ENCODE results near the gene KIF6.
A peak's percentile ranks its signal among the peaks of the same experiment; 100 is the strongest.

Gene KIF6

DNA sequence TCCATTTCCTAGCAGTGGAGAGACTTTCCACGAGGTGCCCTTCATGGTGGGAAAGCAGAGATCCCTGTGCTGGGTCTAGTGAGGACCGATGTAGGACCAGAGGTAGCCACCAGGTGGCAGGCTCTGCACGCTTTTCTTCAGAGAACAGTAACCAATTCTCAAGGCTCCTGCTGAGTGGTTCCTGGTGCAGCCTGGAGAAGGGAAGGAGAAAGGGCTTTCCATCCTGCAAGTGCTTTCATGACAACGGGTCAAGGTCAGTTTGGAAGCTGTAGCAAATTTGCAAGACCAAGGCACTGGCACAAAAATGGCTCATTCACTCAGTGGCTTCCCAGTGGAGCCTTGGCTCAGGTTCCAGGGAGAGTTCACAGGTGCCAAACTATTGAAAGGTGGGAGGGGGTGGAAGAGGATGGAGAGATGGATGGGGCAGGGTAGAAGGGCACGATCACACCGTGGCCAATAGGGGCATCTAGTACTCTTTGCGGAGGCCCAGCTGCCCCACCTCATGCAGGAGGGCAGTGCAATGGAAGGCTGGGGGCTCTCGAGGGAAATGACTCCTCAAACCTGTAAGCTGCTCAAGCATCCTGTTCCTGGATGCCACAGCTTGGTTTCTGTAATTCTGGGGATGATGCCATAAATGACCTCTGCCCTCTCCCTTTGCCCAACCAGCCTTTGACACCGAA, 377.2 kb downstream of the KIF6 start:
- TF ChIP-seq, protein P1, sequence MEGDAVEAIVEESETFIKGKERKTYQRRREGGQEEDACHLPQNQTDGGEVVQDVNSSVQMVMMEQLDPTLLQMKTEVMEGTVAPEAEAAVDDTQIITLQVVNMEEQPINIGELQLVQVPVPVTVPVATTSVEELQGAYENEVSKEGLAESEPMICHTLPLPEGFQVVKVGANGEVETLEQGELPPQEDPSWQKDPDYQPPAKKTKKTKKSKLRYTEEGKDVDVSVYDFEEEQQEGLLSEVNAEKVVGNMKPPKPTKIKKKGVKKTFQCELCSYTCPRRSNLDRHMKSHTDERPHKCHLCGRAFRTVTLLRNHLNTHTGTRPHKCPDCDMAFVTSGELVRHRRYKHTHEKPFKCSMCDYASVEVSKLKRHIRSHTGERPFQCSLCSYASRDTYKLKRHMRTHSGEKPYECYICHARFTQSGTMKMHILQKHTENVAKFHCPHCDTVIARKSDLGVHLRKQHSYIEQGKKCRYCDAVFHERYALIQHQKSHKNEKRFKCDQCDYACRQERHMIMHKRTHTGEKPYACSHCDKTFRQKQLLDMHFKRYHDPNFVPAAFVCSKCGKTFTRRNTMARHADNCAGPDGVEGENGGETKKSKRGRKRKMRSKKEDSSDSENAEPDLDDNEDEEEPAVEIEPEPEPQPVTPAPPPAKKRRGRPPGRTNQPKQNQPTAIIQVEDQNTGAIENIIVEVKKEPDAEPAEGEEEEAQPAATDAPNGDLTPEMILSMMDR (IDR thresholded peaks at IDR 0.05; ENCODE audit: low read depth, low read length) = peak; percentile 94
- no peak overlapping the region for H3K4me3 ChIP-seq (ENCODE audit: low read depth, low read length)
- peak; percentile 63 for DNase-seq (ENCODE audit: low read depth, low spot score)
- in situ Hi-C loops (cut with HindIII; ENCODE audit: low sequenced_read_pairs) = no loop called here

DNA sequence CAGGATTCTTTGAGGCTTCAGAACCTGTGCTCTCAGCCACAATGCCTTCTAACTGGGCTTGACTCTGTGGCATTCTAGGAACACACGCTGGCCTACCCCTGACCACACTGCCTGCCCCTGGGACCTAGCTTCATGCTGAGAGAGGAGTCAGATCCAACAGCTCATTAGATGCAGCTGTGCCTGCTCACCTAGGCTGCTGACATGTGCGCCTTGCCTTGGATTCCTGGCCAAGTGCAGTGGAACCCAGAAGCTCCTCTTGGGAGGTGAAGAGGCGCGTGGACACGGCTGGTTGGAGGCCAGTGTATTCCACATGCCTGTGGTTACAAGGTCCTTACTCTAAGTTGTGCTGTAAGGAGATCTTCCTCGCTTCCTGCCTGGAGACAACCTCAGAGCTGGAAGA, 378.0 kb downstream of the KIF6 start:
- in situ Hi-C loops (cut with HindIII; ENCODE audit: low sequenced_read_pairs) = no loop called here
- no peak for DNase-seq (ENCODE audit: low read depth, low spot score)
- TF ChIP-seq, protein P1 (IDR thresholded peaks at IDR 0.05; ENCODE audit: low read depth, low read length) = no peak
- no peak overlapping the region for H3K4me3 ChIP-seq (ENCODE audit: low read depth, low read length)

DNA sequence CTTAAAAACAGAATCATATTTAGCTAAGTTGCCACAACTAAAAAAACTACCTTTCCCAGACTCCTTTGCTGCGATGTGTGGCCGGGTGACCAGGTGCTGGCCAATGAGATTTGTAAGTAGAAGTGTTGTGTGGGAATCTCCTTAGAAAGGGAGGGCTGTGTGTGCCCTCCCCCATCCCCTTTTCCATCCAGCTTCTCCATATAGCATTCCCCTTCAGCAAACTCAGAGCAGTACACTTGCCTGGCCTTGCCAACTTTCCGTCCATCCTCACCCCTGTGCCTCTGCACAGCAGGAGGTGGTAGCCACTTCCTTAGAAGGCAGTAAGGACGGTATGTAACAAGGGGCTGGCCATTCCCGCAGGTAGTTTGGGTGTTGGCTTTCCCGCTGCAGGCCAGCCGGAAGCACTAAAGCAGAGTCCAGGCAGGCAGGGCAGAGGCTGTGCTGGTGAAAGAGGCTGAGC, 380.4 kb downstream of the KIF6 start:
- DNase-seq (ENCODE audit: low read depth, low spot score) = no peak
- H3K4me3 ChIP-seq (ENCODE audit: low read depth, low read length) = no peak overlapping the region
- TF ChIP-seq, protein P1 (IDR thresholded peaks at IDR 0.05; ENCODE audit: low read depth, low read length) = no peak
- in situ Hi-C loops (cut with HindIII; ENCODE audit: low sequenced_read_pairs) = no loop called here

GRCh38 chr6:39343396-39343870, 381.8 kb downstream of the KIF6 start:
- in situ Hi-C loops (cut with HindIII; ENCODE audit: low sequenced_read_pairs) = no loop called here
- TF ChIP-seq, protein P1 (IDR thresholded peaks at IDR 0.05; ENCODE audit: low read depth, low read length) = no peak
- no peak overlapping the region for H3K4me3 ChIP-seq (ENCODE audit: low read depth, low read length)
- DNase-seq (ENCODE audit: low read depth, low spot score) = no peak

- in situ Hi-C loops (cut with HindIII; ENCODE audit: low sequenced_read_pairs) = no loop called here
- TF ChIP-seq, protein P1 (IDR thresholded peaks at IDR 0.05; ENCODE audit: low read depth, low read length) = no peak
- no peak overlapping the region for H3K4me3 ChIP-seq (ENCODE audit: low read depth, low read length)
- DNase-seq (ENCODE audit: low read depth, low spot score) = no peak
These were observed 382.4 kb downstream of the KIF6 start for GRCh38 chr6:39342692-39343395.

GRCh38 chr6:39341937-39342336, 383.3 kb downstream of the KIF6 start:
- no peak for DNase-seq (ENCODE audit: low read depth, low spot score)
- no peak overlapping the region for H3K4me3 ChIP-seq (ENCODE audit: low read depth, low read length)
- in situ Hi-C loops (cut with HindIII; ENCODE audit: low sequenced_read_pairs) = no loop called here
- TF ChIP-seq, protein P1 (IDR thresholded peaks at IDR 0.05; ENCODE audit: low read depth, low read length) = no peak

Data from astrocyte of the spinal cord (primary cell).